GM18526 (cell line): ENCODE data around the gene ANKRD33B.

Experiments used
- POLR2A ChIP-seq: IDR thresholded peaks from 3 replicates; pipeline ENCODE4 v1.6.1; 2011; ENCODE audit not compliant: insufficient read length; ENCODE audit errors: extremely low read depth

Gene ANKRD33B

GRCh38 chr5:10662083-10662482, 98.2 kb downstream of the ANKRD33B start:
- TF ChIP-seq POLR2A = no peak

- no peak for TF ChIP-seq POLR2A
These were observed 99.0 kb downstream of the ANKRD33B start for GRCh38 chr5:10662661-10663488.

- no peak for TF ChIP-seq POLR2A
These were observed 99.8 kb downstream of the ANKRD33B start for GRCh38 chr5:10663489-10664179.

- TF ChIP-seq POLR2A = no peak
These were observed 101.9 kb downstream of the ANKRD33B start for GRCh38 chr5:10665799-10666198.

- TF ChIP-seq POLR2A = no peak
These were observed 102.8 kb downstream of the ANKRD33B start for GRCh38 chr5:10666531-10667299.

GRCh38 chr5:10667431-10668057, 103.7 kb downstream of the ANKRD33B start:
- TF ChIP-seq POLR2A = no peak

- TF ChIP-seq POLR2A = no peak
These were observed 104.8 kb downstream of the ANKRD33B start for GRCh38 chr5:10668697-10669096.

- TF ChIP-seq POLR2A = no peak
These were observed 106.1 kb downstream of the ANKRD33B start for GRCh38 chr5:10669983-10670382.

GRCh38 chr5:10671041-10672008, 107.5 kb downstream of the ANKRD33B start:
- TF ChIP-seq POLR2A = no peak

- TF ChIP-seq POLR2A = no peak
These were observed 108.5 kb downstream of the ANKRD33B start for GRCh38 chr5:10672146-10673016.

- no peak for TF ChIP-seq POLR2A
These were observed 109.1 kb downstream of the ANKRD33B start for GRCh38 chr5:10673017-10673389.

- TF ChIP-seq POLR2A = no peak
These were observed 109.5 kb downstream of the ANKRD33B start for GRCh38 chr5:10673407-10673806.

GRCh38 chr5:10674096-10674495, 110.2 kb downstream of the ANKRD33B start:
- no peak for TF ChIP-seq POLR2A
